ENCODE results near the gene IRS1.

IRS1 gene

DNA sequence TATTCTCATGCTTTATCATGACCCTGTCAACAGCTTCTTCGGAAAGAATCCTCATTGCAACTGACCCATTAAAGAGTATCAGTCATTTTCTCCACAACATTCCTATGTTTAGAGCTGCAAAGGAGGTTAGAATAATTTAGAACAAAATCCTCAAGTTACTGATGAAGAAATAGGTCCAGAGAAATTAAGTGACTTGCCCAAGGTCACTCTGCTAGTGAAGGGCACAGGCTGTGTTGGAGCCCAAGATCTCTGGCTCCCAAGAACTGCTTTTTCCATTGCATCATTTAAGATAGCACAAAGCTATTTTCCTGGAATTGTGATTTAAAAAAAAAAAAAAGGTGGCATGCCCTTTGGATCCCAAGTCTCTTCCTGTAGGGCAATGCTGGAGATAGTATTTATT lies 9.6 kb downstream of the IRS1 start:
- no peak for DNase-seq

DNA sequence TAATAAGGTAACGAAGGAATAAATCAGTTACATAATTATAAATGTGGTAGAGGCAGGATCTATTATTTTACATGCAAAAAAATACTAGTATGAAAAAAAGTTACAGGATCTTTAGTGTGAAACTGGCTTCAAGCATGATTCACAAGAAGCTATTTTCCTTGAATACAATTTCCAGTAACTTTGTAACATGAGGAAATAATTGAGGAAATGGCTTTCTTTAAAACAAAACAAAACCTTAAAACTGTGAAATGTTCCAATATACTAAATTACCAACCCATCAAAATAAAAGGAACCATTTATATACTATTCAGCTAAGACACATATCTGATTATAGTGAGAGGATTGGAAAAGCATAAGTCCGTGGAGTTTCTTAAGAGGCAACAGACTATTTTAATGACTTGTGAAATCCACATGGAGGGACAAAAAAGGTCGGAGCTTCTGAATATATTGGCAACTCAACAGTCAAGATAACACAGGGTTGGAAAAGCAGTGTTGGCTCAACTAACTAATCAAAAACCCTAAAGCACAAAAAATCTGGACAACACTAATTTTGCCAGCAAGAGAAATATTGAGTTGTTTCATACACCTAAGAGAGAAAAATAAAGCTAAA lies 10.6 kb downstream of the IRS1 start:
- no peak for DNase-seq

DNA sequence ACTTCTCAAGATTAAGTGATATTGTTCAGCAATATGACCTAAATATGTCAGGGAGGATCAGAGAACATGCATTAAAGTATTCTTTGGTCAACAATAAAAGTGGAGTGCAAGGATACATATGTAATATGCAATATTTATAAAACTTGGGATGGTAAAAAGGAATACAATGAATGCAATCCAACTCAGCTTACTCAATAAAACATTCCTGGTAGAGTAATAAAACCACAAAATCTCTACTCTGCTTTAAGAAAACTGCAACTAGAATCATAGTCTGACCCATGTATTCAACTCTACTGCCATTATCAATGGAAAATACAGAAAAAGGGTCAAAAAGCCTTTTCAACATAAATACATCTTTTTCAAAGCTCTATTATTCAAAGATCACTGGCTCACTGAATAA lies 11.6 kb downstream of the IRS1 start:
- DNase-seq: no peak

GRCh38 chr2:226783885-226784284 lies 15.7 kb downstream of the IRS1 start:
- DNase-seq: no peak

- DNase-seq: no peak
These were observed 17.4 kb downstream of the IRS1 start for GRCh38 chr2:226782092-226782713.

- DNase-seq: no peak
These were observed 19.2 kb downstream of the IRS1 start for GRCh38 chr2:226780431-226780830.

DNA sequence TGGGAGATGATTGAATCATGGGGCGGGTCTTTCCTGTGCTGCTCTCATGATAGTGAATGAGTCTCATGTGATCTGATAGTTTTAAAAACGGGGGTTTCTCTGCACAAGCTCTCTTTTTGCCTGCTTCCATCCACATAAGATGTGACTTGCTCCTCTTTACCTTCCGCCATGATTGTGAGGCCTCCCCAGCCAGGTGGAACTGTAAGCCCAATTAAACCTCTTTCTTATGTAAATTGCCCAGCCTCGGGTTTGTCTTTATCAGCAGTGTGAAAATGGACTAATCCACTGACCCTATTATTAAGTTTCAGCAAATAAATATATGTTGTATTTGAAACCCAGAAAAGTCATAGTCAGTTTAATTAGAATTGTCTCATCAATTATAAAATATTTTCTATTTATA lies 22.0 kb downstream of the IRS1 start:
- no peak for DNase-seq

DNA sequence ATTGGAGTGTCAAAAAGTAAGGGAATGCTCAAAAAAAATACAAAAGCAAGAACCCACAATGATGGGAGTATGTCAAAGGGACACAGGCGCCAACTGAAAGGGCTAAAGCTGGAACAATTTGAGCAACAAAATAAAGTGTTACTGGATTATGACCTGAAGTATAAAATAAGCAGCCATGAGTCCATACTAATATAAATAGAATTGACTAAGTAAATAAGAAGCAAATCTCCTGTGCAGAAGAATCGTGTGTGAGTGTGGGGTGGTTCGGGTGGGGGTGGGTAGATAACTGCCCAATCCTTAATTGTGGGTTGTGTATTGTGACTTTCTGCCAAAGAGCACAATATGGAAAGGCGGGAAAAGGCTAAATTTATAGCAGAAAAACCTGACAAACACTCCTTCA lies 23.5 kb downstream of the IRS1 start:
- no peak for DNase-seq

DNA sequence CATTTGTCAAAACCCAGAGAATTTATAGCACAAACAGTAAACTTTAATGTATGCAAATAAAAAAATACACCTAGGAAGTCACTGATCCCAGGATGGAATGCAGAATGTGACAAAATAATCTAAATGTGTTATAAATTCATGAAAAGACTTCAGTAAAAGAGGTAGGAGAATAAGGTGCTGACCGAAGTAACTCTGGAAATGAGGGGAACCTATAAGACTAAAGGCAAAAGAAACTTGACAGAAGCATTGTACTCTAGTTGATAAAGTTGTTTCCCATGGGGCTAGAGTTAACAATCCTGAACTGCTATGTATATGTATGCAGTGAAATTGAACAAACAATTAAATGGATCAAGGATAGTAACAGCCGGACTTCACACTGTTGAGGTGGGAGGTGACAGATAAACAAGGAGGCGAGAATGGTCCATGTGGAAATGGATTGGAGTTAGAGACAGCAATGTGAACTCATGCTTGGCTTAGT lies 24.5 kb downstream of the IRS1 start:
- no peak for DNase-seq

- DNase-seq: no peak
These were observed 26.3 kb downstream of the IRS1 start for GRCh38 chr2:226773291-226773690.

- no peak for DNase-seq
These were observed 27.0 kb downstream of the IRS1 start for GRCh38 chr2:226772389-226773179.

DNA sequence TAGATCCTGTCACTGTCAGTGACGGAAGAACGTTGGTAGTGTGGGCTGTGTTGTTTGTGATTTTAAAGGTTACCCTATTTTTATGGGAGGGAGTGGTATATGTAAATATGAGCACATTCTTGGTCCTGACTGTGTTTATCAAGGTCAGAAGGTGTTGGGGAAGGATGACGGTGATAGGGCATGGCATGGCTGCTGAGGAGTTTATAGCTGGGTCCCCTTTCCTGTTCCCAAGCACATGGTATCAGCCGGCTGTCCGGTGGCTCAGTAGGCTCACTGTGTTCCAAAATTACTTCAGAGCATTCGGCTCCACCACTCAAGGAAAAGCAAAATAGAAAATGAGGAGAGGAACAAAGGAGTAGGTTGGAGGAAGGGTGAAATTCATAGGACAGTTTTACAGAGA lies 28.6 kb downstream of the IRS1 start:
- DNase-seq: no peak

- no peak for DNase-seq
These were observed 32.4 kb downstream of the IRS1 start for GRCh38 chr2:226767056-226767813.

GRCh38 chr2:226766352-226767055 lies 33.1 kb downstream of the IRS1 start:
- no peak for DNase-seq

GRCh38 chr2:226763320-226763719 lies 36.3 kb downstream of the IRS1 start:
- no peak for DNase-seq

DNA sequence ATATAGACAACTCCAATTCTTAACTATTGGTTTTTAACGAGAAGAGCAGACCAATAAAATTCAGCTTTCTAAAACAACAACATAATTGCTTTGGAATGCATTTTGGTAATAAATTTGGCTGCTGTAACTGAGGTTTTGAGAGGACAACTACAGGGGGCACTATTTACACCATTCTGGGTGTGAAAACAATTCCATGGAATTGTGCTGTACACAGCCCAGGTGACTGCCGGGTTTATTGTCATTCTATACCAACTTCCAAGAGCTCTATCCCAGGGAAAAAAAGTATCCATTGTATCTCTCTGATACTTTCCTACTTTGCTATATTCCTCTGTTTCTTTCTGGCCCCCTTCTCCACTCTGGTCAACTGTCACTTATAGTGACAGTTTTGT lies 38.4 kb downstream of the IRS1 start:
- no peak for DNase-seq

DNA sequence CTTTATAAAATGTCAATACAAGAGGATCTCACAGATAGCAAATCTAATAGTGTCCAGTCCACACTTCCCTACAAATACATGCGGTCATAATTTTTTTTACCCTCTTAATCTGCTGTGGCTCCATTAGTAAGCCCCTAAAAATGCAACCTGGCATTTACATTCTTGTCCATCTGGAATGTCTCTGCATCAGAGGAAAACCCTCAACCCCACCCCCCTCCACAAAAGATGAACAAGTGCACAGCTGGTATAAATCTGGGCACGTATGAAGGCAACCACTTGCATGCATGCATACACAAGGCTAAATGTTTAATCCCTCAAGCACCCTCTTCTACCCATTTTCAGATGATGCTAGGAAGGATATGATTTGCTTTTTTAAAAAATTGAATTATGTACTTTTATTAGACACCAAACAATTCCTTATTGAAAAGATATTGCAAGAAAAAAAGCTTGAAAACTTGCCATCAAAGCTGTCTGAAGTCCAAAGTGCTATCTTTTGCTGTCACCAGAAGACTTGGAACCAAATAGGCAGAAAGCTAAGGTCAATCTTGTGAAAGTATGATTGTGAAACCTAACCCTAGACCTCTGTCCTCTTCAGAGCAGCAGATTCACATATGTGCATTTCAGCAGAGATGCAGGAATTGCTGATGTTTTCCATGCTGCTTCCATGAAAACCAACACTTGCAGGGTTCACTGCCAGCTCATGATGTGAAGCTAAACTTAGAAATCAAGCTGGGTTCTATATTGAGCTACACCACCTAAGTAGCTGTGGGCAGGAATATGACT lies 39.0 kb downstream of the IRS1 start:
- no peak for DNase-seq

GRCh38 chr2:226759768-226760167 lies 39.9 kb downstream of the IRS1 start:
- DNase-seq: no peak

DNA sequence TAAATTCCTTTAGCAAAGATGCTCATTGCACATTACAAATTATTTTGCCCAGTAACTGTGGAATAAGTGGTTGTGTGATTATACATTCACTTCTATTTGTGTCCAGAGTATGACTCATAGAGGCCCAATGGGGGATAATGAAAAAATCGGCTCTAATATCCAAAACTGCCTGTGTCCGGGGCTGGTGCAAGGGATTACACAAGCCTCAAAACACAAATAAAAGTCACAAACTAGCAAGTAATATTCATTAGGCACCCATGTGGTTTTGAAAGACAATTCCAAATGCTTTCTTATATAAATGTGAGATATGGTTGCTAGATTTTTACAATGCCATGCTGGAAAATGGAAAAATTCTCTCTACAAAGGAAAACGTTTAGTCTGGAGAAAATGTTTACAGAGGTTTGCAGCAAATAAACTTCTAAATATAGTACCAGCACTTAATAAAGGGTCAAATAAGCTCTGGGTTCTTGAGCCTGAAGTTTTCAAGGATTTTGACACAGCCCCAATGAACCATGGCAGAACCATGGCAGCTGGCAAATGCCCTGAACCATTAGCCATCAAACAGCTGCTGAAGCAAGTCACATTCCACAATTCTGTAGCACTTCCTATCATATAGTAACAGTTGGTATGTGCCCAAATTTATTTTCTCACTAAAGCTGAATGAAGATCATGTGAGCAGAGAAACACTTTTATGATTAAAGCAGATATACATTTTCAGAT lies 40.5 kb downstream of the IRS1 start:
- no peak for DNase-seq

- no peak for DNase-seq
These were observed 43.5 kb downstream of the IRS1 start for GRCh38 chr2:226756131-226756530.

- no peak for DNase-seq
These were observed 44.0 kb downstream of the IRS1 start for GRCh38 chr2:226755631-226756030.

All from stimulated activated CD4-positive, alpha-beta T cell treated with anti-CD3 and anti-CD28 coated beads, Interleukin-4, amount 100 ng/mL, for 24 hours (primary cell).